H9 (cell line): Measurements from ENCODE around the gene HSPB1. TPM values are rescaled to one million over a fixed set of nuclear protein-coding genes. Genes with fewer than 3 reads are reported as not detected.

Source experiments
- DNase-seq: peaks from one replicate; pipeline ENCODE4 v3.0.0-alpha.2; 2017
- H2AFZ ChIP-seq: one replicate; pipeline ENCODE4 v1.6.1; 2013; ENCODE audit warnings: mild to moderate bottlenecking, low read length, control low read depth, moderate library complexity
- H2AK5ac ChIP-seq: 2 replicates; pipeline ENCODE4 v1.6.1; 2013; ENCODE audit warnings: low read length, control low read depth, mixed read lengths; ENCODE audit not compliant: insufficient read length
- H2BK120ac ChIP-seq: one replicate; pipeline ENCODE4 v1.6.1; 2013; ENCODE audit warnings: low read depth, mild to moderate bottlenecking, low read length, control low read depth, inconsistent platforms; ENCODE audit not compliant: poor library complexity, severe bottlenecking
- H2BK12ac ChIP-seq: 2 replicates; pipeline ENCODE4 v1.6.1; 2013; ENCODE audit warnings: low read length, control low read depth, mixed read lengths, low read depth; ENCODE audit not compliant: insufficient read length
- H2BK15ac ChIP-seq: 2 replicates; pipeline ENCODE4 v1.6.1; 2013; ENCODE audit warnings: low read depth, low read length, control low read depth
- H2BK20ac ChIP-seq: one replicate; pipeline ENCODE4 v1.6.1; 2013; ENCODE audit warnings: low read depth, mild to moderate bottlenecking, low read length, control low read depth, inconsistent platforms; ENCODE audit not compliant: poor library complexity, severe bottlenecking
- H2BK5ac ChIP-seq: 2 replicates; pipeline ENCODE4 v1.6.1; 2013; ENCODE audit warnings: low read length, control low read depth, mixed read lengths; ENCODE audit not compliant: insufficient read length
- H3K14ac ChIP-seq: 2 replicates; pipeline ENCODE4 v1.6.1; 2013; ENCODE audit warnings: low read length, control low read depth; ENCODE audit not compliant: insufficient read depth
- H3K18ac ChIP-seq: 2 replicates; pipeline ENCODE4 v1.6.1; 2013; ENCODE audit warnings: low read depth, mild to moderate bottlenecking, mixed read lengths, low read length, control low read depth; ENCODE audit not compliant: insufficient read length
- H3K23ac ChIP-seq: 2 replicates; pipeline ENCODE4 v1.6.1; 2013; ENCODE audit warnings: low read length, control low read depth, mixed read lengths, low read depth; ENCODE audit not compliant: insufficient read length
- H3K23me2 ChIP-seq: 2 replicates; pipeline ENCODE4 v1.6.1; 2013; ENCODE audit warnings: low read depth, mild to moderate bottlenecking, mixed read lengths, low read length, control low read depth; ENCODE audit not compliant: insufficient read length, poor library complexity, severe bottlenecking
- H3K27ac ChIP-seq: 2 replicates; pipeline ENCODE4 v1.5.1; 2013; ENCODE audit warnings: low read length, control low read depth, mixed read lengths, low read depth; ENCODE audit not compliant: insufficient read length
- H3K27me3 ChIP-seq: 2 replicates; pipeline ENCODE4 v1.6.1; 2013; ENCODE audit warnings: low read length, control low read depth, inconsistent platforms; ENCODE audit not compliant: insufficient read depth
- H3K4ac ChIP-seq: 2 replicates; pipeline ENCODE4 v1.6.1; 2013; ENCODE audit warnings: low read depth, mild to moderate bottlenecking, control low read depth, inconsistent platforms, low read length, moderate library complexity
- H3K4me1 ChIP-seq: 2 replicates; pipeline ENCODE4 v1.6.1; 2013; ENCODE audit warnings: low read length, control low read depth, inconsistent platforms; ENCODE audit not compliant: insufficient read depth
- H3K4me2 ChIP-seq: 2 replicates; pipeline ENCODE4 v1.6.1; 2013; ENCODE audit warnings: low read length, control low read depth, mixed read lengths; ENCODE audit not compliant: insufficient read length, insufficient read depth
- H3K56ac ChIP-seq: 2 replicates; pipeline ENCODE4 v1.6.1; 2013; ENCODE audit warnings: low read depth, mild to moderate bottlenecking, mixed read lengths, low read length, control low read depth; ENCODE audit not compliant: insufficient read length
- H3K79me1 ChIP-seq: 2 replicates; pipeline ENCODE4 v1.6.1; 2013; ENCODE audit warnings: low read depth, mild to moderate bottlenecking, moderate library complexity, low read length, control low read depth, inconsistent platforms; ENCODE audit not compliant: insufficient read depth, poor library complexity, severe bottlenecking
- H3K79me2 ChIP-seq: 2 replicates; pipeline ENCODE4 v1.6.1; 2013; ENCODE audit warnings: low read length, control low read depth, inconsistent platforms; ENCODE audit not compliant: insufficient read depth
- H3K9ac ChIP-seq: 2 replicates; pipeline ENCODE4 v1.6.1; 2013; ENCODE audit warnings: low read length, control low read depth, mixed read lengths; ENCODE audit not compliant: insufficient read length; ENCODE audit errors: extremely low read depth
- H3K9me3 ChIP-seq: one replicate; pipeline ENCODE4 v1.6.1; 2013; ENCODE audit warnings: low read depth, low read length, inconsistent platforms; ENCODE audit not compliant: control insufficient read depth
- H3T11ph ChIP-seq: one replicate; pipeline ENCODE4 v1.6.1; 2013; ENCODE audit warnings: mild to moderate bottlenecking, low read length, control low read depth, inconsistent platforms
- H4K20me1 ChIP-seq: one replicate; pipeline ENCODE4 v1.6.1; 2013; ENCODE audit not compliant: control insufficient read depth, insufficient read length, insufficient read depth
- H4K5ac ChIP-seq: 2 replicates; pipeline ENCODE4 v1.6.1; 2013; ENCODE audit warnings: low read depth, mild to moderate bottlenecking, mixed read lengths, low read length, control low read depth; ENCODE audit not compliant: insufficient read length
- H4K8ac ChIP-seq: replicated peaks from 2 replicates; pipeline ENCODE4 v1.6.1; 2013; ENCODE audit warnings: low read length, control low read depth, mixed read lengths, low read depth; ENCODE audit not compliant: insufficient read length
- H4K91ac ChIP-seq: 2 replicates; pipeline ENCODE4 v1.6.1; 2013; ENCODE audit warnings: low read depth, mild to moderate bottlenecking, moderate library complexity, mixed read lengths, low read length, control low read depth; ENCODE audit not compliant: insufficient read length
- H3K27ac Mint-ChIP-seq, 3 experiments: 2 replicates in 2 of 3; 3 replicates in 1 of 3; pipeline ENCODE4 v1.8.0; 2020 to 2021; ENCODE audit warnings: mixed read lengths in 3 of 3, mild to moderate bottlenecking in 1 of 3, moderate library complexity in 1 of 3
- H3K27me3 Mint-ChIP-seq: 2 replicates; pipeline ENCODE4 v1.8.0; 2021; ENCODE audit warnings: low read depth, mild to moderate bottlenecking, moderate library complexity, mixed read lengths
- H3K36me3 Mint-ChIP-seq, 3 experiments: 2 replicates in 2 of 3; 3 replicates in 1 of 3; pipeline ENCODE4 v1.8.0; 2020 to 2021; ENCODE audit warnings: low read depth in 3 of 3, mixed read lengths in 3 of 3; ENCODE audit not compliant: insufficient read depth in 1 of 3
- H3K4me1 Mint-ChIP-seq, 2 experiments: 2 replicates each; pipeline ENCODE4 v1.8.0; 2020; ENCODE audit warnings: mixed read lengths in 2 of 2
- H3K4me3 Mint-ChIP-seq, 2 experiments: 2 replicates in 1 of 2; 3 replicates in 1 of 2; pipeline ENCODE4 v1.8.0; 2020 to 2021; ENCODE audit warnings: mild to moderate bottlenecking in 2 of 2, mixed read lengths in 2 of 2, moderate library complexity in 1 of 2
- H3K9me3 Mint-ChIP-seq, 2 experiments: 2 replicates in 1 of 2; 3 replicates in 1 of 2; pipeline ENCODE4 v1.8.0; 2020; ENCODE audit warnings: mild to moderate bottlenecking in 2 of 2, mixed read lengths in 2 of 2, moderate library complexity in 1 of 2
- CTCF ChIP-seq: fragments of 200-600 bp; sonication (generic); conservative IDR thresholded peaks from 3 replicates; pipeline ENCODE4 v1.8.0; 2021; ENCODE audit warnings: antibody characterized with exemption, mild to moderate bottlenecking
- WGBS: extraction: QIAGEN DNeasy Blood & Tissue Kit; methylation state at CpG from one replicate; pipeline ENCODE4 v1.1.7; 2013; ENCODE audit warnings: missing lambda C conversion rate, low lambda C conversion rate, mixed read lengths; ENCODE audit not compliant: insufficient read length; ENCODE audit errors: extremely low coverage; 5-methylcytosine and 5-hydroxymethylcytosine counted together
- total RNA-seq: library from RNA; stranded (reverse); gene quantifications from 2 replicates; pipeline ENCODE4 v1.2.1, GENCODE V29; 2021

Gene HSPB1
- total RNA-seq, 1 experiment from 2014 or later: 186 TPM

GRCh38 chr7:76272851-76273497 is 29.5 kb upstream of the HSPB1 start:
- Mint-ChIP-seq H3K36me3 (no peaks in the 10 kb centered on the region; a peak in 1 of 7 replicates), H3K4me1 (peaks cover 35 to 48% of the 10 kb centered on the region in 2 experiments), H3K27me3 (peaks cover 39% of the 10 kb centered on the region), H3K9me3 (no peaks in the 10 kb centered on the region), H3K4me3 (peak overlapping the region in 1 of 2 experiments; percentile 53; a peak in 3 of 5 replicates), H3K27ac (peak overlapping the region in 2 of 3 experiments; percentile 0 to 24; a peak in 3 of 7 replicates)
- H3K9ac ChIP-seq: no peak overlapping the region
- H4K8ac ChIP-seq: no peak overlapping the region
- no CpG with 5 or more reads among the region's 7 CpGs for WGBS
- H4K5ac ChIP-seq: no peak overlapping the region
- no peak overlapping the region; the same call in 1 of the 2 replicates for H3K4ac ChIP-seq
- no peaks in the 10 kb centered on the region for H3K79me1 ChIP-seq
- H4K20me1 ChIP-seq: no peaks in the 10 kb centered on the region
- no peak overlapping the region for H2AK5ac ChIP-seq
- no peak for DNase-seq
- H3K27me3 ChIP-seq: no peaks in the 10 kb centered on the region
- TF ChIP-seq CTCF: no peak
- H3K4me1 ChIP-seq: peaks cover 5% of the 10 kb centered on the region; the same call in 1 of the 2 replicates
- no peak overlapping the region for H2BK12ac ChIP-seq
- no peak overlapping the region for H2BK20ac ChIP-seq
- H4K91ac ChIP-seq: no peak overlapping the region
- H3K14ac ChIP-seq: no peak overlapping the region
- H2AFZ ChIP-seq: no peak overlapping the region
- H3K23ac ChIP-seq: no peak overlapping the region
- no peak overlapping the region for H3T11ph ChIP-seq
- H2BK5ac ChIP-seq: no peak overlapping the region
- H3K23me2 ChIP-seq: no peaks in the 10 kb centered on the region
- H3K79me2 ChIP-seq: no peaks in the 10 kb centered on the region
- no peak overlapping the region for H3K56ac ChIP-seq
- H3K9me3 ChIP-seq: no peaks in the 10 kb centered on the region
- H3K27ac ChIP-seq: no peak overlapping the region
- no peak overlapping the region for H3K18ac ChIP-seq
- H2BK120ac ChIP-seq: no peak overlapping the region
- H3K4me2 ChIP-seq: peak overlapping the region; percentile 40
- no peak overlapping the region for H2BK15ac ChIP-seq
